Neural progenitor cell (in vitro differentiated cells): ENCODE measurements around the gene ARL15. TPM values are rescaled to one million over a fixed set of nuclear protein-coding genes. Genes with fewer than 3 reads are reported as not detected.

Experiments used
- DNase-seq: peaks from one replicate; pipeline ENCODE4 v3.0.0-alpha.2; 2016; ENCODE audit warnings: low spot score
- H2AFZ ChIP-seq: fragments of 200-600 bp; sonication (generic); replicated peaks from 2 replicates; pipeline ENCODE4 v1.6.1; 2016; ENCODE audit warnings: antibody characterized with exemption
- H3F3A ChIP-seq: fragments of 200-600 bp; sonication (generic); 2 replicates; pipeline ENCODE4 v1.6.1; 2016; ENCODE audit warnings: antibody characterized with exemption, low read depth
- H3K27ac ChIP-seq: fragments of 200-600 bp; sonication (generic); 2 replicates; pipeline ENCODE4 v1.5.1; 2016; ENCODE audit warnings: mild to moderate bottlenecking
- H3K27me3 ChIP-seq: fragments of 200-600 bp; sonication (generic); 2 replicates; pipeline ENCODE4 v1.6.1; 2016; ENCODE audit warnings: mild to moderate bottlenecking, moderate library complexity
- H3K36me3 ChIP-seq: fragments of 200-600 bp; sonication (generic); 2 replicates; pipeline ENCODE4 v1.5.1; 2016
- H3K4me1 ChIP-seq: fragments of 200-600 bp; sonication (generic); 2 replicates; pipeline ENCODE4 v1.6.1; 2016; ENCODE audit warnings: mixed run types
- H3K4me2 ChIP-seq: fragments of 200-600 bp; sonication (generic); 2 replicates; pipeline ENCODE4 v1.6.1; 2016
- H3K4me3 ChIP-seq: fragments of 200-600 bp; sonication (generic); 2 replicates; pipeline ENCODE4 v1.5.1; 2016
- H3K79me2 ChIP-seq: fragments of 200-600 bp; sonication (generic); 2 replicates; pipeline ENCODE4 v1.6.1; 2016; ENCODE audit warnings: low read depth
- H3K9ac ChIP-seq: fragments of 200-600 bp; sonication (generic); 2 replicates; pipeline ENCODE4 v1.6.1; 2016
- H3K9me3 ChIP-seq: fragments of 200-600 bp; sonication (generic); 2 replicates; pipeline ENCODE4 v1.5.1; 2016; ENCODE audit warnings: low read depth
- H4K20me1 ChIP-seq: fragments of 200-600 bp; sonication (generic); 2 replicates; pipeline ENCODE4 v1.6.1; 2016; ENCODE audit warnings: low read depth
- H3K27ac Mint-ChIP-seq: 3 replicates; pipeline ENCODE4 v1.8.0; 2021; ENCODE audit warnings: mixed read lengths
- H3K27me3 Mint-ChIP-seq: 2 replicates; pipeline ENCODE4 v1.8.0; 2022; ENCODE audit warnings: low read depth, mild to moderate bottlenecking, inconsistent platforms, moderate library complexity, mixed read lengths; ENCODE audit not compliant: insufficient read depth
- H3K36me3 Mint-ChIP-seq: 3 replicates; pipeline ENCODE4 v1.8.0; 2021; ENCODE audit warnings: mixed read lengths
- H3K4me1 Mint-ChIP-seq: 3 replicates; pipeline ENCODE4 v1.8.0; 2021; ENCODE audit warnings: mixed read lengths
- H3K4me3 Mint-ChIP-seq: 3 replicates; pipeline ENCODE4 v1.8.0; 2021; ENCODE audit warnings: mild to moderate bottlenecking, moderate library complexity, mixed read lengths
- H3K9me3 Mint-ChIP-seq: 3 replicates; pipeline ENCODE4 v1.8.0; 2020; ENCODE audit warnings: mixed read lengths
- CTCF ChIP-seq: fragments of 200-600 bp; sonication (generic); IDR thresholded peaks from 2 replicates; pipeline ENCODE4 v1.5.1; 2017; ENCODE audit warnings: antibody characterized with exemption, mild to moderate bottlenecking
- EZH2 ChIP-seq: fragments of 200-600 bp; sonication (generic); IDR thresholded peaks from 2 replicates; pipeline ENCODE4 v1.6.1; 2017; ENCODE audit warnings: antibody characterized with exemption, mild to moderate bottlenecking, moderate library complexity
- EZH2phosphoT487 ChIP-seq: fragments of 200-600 bp; sonication (generic); IDR thresholded peaks from 2 replicates; pipeline ENCODE4 v1.6.1; 2017; ENCODE audit warnings: antibody characterized with exemption
- total RNA-seq: library from RNA; depleted of rRNA; stranded (reverse); fragments of >200 nt; gene quantifications from 2 replicates; pipeline ENCODE4 v1.2.3, GENCODE V29; 2015; ENCODE audit warnings: low replicate concordance

The ARL15 gene
- total RNA-seq, 1 donor from 2014 or later: 39.1 TPM

DNA sequence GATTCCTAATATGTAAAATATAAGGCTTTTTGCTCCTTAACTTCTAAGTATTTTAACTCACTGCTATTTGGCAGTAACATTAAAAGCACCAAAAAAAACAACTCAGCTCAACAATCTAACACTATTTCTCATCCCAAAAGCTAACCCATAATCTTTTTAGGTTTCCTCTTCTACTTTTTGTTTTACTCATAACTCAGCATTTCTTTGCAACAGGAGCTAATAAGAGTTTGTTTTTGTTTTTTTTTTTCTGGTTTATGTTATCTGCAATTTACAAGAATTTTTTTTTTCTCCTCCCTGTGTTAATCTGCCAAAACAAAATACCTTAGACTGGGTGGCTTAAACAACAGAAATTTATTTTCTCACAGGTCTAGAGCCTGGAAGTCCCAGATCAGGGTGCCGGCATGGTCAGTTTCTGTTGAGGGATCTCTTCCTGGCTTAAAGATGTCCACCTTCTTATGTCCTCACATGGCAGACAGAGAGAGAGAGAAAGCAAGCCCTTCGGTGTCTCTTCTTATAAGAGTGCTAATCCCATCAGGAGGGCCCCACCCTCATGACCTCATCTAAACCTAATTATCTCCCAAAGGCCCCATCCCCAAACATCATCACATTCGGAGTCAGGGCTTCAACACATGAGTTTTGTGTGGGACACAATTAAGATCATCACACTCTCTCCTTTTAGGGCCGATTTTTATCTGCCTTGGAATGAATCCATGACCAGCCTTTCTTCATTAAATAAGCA, 31.2 kb downstream of the ARL15 start:
- Histone ChIP-seq H3K36me3 (no peaks in the 10 kb centered on the region), H3K79me2 (peaks cover 3% of the 10 kb centered on the region), H3K4me3 (no peak overlapping the region), H3K4me1 (no peaks in the 10 kb centered on the region), H3K27me3 (no peaks in the 10 kb centered on the region), H4K20me1 (no peaks in the 10 kb centered on the region), H2AFZ (no peak overlapping the region), H3K9me3 (no peaks in the 10 kb centered on the region), H3F3A (no peaks in the 10 kb centered on the region), H3K27ac (no peak overlapping the region), H3K9ac (no peak overlapping the region), H3K4me2 (no peak overlapping the region)
- TF ChIP-seq EZH2: no peak
- no peak for TF ChIP-seq CTCF
- TF ChIP-seq EZH2phosphoT487: no peak
- Mint-ChIP-seq H3K27ac (no peak overlapping the region), H3K4me1 (no peaks in the 10 kb centered on the region), H3K4me3 (no peak overlapping the region), H3K36me3 (peaks cover 6% of the 10 kb centered on the region), H3K9me3 (no peaks in the 10 kb centered on the region), H3K27me3 (no peaks in the 10 kb centered on the region)
- no peak for DNase-seq

DNA sequence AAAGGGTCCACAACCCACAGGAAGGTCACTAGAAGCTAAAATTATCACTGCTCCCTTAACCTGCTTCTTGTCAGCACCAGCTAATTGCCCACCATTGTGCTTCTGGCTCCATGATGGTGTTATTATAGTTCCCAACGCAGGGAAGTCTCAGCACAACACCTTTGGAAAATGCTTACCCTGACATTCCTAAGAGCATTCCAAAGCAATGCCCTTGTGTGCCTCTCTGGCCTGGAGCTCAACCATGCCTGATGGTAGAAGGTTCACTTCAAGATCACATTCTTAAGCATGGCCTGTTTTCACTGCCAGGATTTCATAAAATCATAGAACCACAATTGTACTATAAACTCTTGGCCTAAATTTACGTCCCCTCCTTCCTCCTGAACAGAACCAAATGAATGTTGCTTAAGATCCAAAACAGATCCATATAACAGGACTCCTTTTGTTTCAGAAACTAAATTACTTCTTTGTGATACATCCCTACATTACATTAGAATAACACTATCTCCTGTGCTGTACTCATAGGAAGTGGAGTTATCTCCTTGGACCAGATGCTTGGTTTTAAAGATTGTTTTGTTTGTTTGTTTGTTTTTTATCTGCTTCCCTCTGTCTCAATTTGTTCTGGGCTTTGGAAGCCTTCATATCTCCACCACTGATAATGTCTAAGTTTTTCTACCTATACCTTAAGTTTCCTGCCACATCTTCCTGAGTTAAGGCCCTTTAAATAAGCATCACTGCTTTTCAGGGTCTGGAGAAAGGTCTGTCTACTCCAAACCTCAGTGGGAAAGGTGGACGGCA, 32.1 kb downstream of the ARL15 start:
- H3K9ac ChIP-seq: no peak overlapping the region
- no peak for TF ChIP-seq EZH2phosphoT487
- TF ChIP-seq CTCF: no peak
- no peak for TF ChIP-seq EZH2
- no peaks in the 10 kb centered on the region for H3K27me3 Mint-ChIP-seq
- no peaks in the 10 kb centered on the region for H3K79me2 ChIP-seq
- H2AFZ ChIP-seq: no peak overlapping the region
- no peaks in the 10 kb centered on the region for H3F3A ChIP-seq
- H3K27me3 ChIP-seq: no peaks in the 10 kb centered on the region
- no peaks in the 10 kb centered on the region for H4K20me1 ChIP-seq
- H3K4me1 ChIP-seq: no peaks in the 10 kb centered on the region
- H3K36me3 Mint-ChIP-seq: peaks cover 6% of the 10 kb centered on the region
- H3K9me3 Mint-ChIP-seq: no peaks in the 10 kb centered on the region
- no peaks in the 10 kb centered on the region for H3K9me3 ChIP-seq
- H3K27ac Mint-ChIP-seq: no peak overlapping the region
- H3K4me3 ChIP-seq: no peak overlapping the region
- H3K4me3 Mint-ChIP-seq: no peak overlapping the region
- no peak overlapping the region for H3K4me2 ChIP-seq
- H3K4me1 Mint-ChIP-seq: no peaks in the 10 kb centered on the region
- no peak for DNase-seq
- no peaks in the 10 kb centered on the region for H3K36me3 ChIP-seq
- H3K27ac ChIP-seq: no peak overlapping the region

- no peak overlapping the region for H3K27ac ChIP-seq
- H3K4me3 ChIP-seq: no peak overlapping the region
- no peaks in the 10 kb centered on the region for H3F3A ChIP-seq
- Mint-ChIP-seq H3K27ac (no peak overlapping the region), H3K27me3 (no peaks in the 10 kb centered on the region), H3K4me3 (no peak overlapping the region), H3K4me1 (no peaks in the 10 kb centered on the region), H3K9me3 (no peaks in the 10 kb centered on the region), H3K36me3 (peaks cover 6% of the 10 kb centered on the region)
- H3K36me3 ChIP-seq: no peaks in the 10 kb centered on the region
- H3K27me3 ChIP-seq: no peaks in the 10 kb centered on the region
- H2AFZ ChIP-seq: no peak overlapping the region
- H3K9ac ChIP-seq: no peak overlapping the region
- no peaks in the 10 kb centered on the region for H3K79me2 ChIP-seq
- DNase-seq: no peak
- H4K20me1 ChIP-seq: no peaks in the 10 kb centered on the region
- no peak for TF ChIP-seq EZH2
- TF ChIP-seq EZH2phosphoT487: no peak
- TF ChIP-seq CTCF: no peak
- H3K9me3 ChIP-seq: no peaks in the 10 kb centered on the region
- H3K4me2 ChIP-seq: no peak overlapping the region
- H3K4me1 ChIP-seq: no peaks in the 10 kb centered on the region
These were observed 34.3 kb downstream of the ARL15 start for GRCh38 chr5:54276048-54276447.
